ENCODE results near the gene DOP1A.

DOP1A gene, protein sequence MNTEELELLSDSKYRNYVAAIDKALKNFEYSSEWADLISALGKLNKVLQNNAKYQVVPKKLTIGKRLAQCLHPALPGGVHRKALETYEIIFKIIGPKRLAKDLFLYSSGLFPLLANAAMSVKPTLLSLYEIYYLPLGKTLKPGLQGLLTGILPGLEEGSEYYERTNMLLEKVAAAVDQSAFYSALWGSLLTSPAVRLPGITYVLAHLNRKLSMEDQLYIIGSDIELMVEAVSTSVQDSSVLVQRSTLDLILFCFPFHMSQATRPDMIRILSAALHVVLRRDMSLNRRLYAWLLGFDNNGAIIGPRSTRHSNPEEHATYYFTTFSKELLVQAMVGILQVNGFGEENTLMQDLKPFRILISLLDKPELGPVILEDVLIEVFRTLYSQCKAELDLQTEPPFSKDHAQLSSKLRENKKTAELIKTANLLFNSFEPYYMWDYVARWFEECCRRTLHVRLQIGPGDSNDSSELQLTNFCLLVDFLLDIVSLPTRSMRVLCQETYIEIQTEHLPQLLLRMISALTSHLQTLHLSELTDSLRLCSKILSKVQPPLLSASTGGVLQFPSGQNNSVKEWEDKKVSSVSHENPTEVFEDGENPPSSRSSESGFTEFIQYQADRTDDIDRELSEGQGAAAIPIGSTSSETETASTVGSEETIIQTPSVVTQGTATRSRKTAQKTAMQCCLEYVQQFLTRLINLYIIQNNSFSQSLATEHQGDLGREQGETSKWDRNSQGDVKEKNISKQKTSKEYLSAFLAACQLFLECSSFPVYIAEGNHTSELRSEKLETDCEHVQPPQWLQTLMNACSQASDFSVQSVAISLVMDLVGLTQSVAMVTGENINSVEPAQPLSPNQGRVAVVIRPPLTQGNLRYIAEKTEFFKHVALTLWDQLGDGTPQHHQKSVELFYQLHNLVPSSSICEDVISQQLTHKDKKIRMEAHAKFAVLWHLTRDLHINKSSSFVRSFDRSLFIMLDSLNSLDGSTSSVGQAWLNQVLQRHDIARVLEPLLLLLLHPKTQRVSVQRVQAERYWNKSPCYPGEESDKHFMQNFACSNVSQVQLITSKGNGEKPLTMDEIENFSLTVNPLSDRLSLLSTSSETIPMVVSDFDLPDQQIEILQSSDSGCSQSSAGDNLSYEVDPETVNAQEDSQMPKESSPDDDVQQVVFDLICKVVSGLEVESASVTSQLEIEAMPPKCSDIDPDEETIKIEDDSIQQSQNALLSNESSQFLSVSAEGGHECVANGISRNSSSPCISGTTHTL (N-terminal part only)

DNA sequence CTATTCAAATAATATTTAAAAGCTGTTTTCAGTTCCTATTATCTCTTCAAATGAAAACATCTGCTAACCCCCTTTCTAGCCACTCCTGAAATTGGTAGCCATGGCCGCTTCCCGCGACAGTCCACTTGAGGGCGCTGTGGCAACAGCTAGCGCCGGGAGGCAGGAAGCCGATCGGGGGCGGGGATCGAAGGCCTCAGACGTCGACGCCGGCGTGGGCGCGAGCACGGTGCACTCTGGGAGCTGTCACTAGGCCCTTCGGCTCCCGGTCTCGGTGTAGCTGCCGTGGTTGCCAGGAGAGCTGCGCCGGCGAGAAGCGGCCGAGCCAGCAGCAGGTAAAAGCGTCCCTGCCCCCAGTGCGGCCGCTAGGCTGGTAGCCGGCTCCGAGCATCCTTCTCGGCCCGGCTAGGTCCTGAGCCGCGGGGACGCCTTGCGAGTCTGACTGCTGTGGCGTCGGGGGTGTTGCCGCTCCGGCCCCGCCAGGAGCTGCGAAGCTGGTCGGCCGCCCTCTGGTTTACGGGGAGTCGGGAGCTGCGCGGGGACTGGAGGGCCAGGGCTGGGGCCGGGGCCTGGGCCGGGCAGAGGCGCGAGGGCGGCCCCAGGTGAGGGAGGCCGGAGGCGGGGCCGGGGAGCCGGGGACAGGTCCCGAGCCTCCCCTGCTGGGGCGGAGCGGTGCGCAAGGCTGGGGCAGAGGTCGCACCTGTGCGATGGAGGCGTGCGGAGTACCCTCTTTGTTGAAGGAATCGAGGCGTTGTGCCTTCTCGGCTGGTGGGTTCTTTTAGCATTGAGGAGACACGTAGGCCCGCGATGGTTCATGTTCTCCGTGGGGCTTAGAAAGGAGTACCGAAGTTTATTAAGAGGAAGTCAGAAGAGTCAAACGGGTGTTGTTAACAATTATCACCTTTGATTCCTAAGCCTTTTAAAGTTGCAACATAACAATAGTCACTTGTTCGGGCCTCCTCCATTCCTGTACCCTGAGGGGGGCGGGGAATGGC, at the start of gene DOP1A:
DOP1A (plus strand) TSS at position 224 of the 992 bp plus-strand sequence. CDS start 29,307 bp downstream, outside the sequence.
- DNase-seq = peak; percentile 57

DNA sequence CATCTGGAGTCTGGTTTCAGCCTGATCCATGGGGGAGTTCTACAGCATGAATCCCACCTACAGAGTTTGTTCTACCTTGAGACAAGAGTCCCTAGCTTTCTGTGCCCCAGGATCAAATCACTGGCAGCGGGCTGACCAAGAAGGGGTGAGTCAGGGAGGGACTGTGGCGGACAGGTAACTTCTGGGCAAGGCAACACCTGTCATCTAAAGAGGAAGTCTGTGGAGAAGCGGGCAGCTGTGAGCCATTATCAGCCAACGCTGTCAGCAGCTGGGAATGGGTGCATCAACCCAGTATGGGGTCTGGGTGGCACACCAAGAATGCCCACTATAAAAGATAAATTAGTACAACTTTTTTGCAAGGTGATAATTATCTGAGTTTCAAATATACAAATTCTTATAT, 47.7 kb upstream of the DOP1A start:
- DNase-seq = no peak

DNA sequence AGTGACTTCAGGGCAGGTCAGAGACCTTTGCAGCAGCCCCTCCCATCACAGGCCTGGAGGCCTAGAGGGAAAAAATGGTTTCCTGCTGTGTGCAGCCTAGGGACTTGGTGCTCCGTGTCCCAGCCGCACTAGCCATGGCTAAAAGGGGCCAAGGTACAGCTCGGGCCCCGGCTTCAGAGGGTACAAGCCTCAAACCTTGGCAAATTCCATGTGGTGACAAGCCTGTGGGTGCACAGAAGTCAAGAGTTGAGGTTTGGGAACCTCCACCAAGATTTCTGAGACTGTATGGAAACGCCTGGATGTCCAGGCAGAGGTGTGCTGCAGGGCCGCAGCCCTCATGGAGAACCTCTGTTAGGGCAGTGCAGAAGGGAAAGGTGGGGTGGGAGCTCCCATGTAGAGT, 35.8 kb upstream of the DOP1A start:
- no peak for DNase-seq

DNA sequence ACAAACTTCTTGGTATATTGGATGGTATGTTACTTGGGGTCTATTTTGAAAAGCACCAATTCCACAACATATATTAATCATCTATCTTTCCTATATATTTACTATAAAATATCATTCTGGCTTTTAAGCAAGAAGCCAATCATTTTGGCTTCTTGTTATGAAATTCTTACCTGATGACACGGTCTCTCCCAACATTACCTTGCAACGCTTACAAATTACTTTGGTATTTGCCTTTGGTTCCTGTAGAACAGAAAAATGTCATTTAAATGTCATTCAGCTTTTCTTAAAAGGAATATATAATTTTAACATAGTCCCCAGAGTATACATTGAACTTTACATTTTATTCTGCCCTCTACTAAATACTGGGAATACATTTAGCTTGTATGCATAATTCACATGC, 29.2 kb upstream of the DOP1A start:
- DNase-seq = no peak

DNA sequence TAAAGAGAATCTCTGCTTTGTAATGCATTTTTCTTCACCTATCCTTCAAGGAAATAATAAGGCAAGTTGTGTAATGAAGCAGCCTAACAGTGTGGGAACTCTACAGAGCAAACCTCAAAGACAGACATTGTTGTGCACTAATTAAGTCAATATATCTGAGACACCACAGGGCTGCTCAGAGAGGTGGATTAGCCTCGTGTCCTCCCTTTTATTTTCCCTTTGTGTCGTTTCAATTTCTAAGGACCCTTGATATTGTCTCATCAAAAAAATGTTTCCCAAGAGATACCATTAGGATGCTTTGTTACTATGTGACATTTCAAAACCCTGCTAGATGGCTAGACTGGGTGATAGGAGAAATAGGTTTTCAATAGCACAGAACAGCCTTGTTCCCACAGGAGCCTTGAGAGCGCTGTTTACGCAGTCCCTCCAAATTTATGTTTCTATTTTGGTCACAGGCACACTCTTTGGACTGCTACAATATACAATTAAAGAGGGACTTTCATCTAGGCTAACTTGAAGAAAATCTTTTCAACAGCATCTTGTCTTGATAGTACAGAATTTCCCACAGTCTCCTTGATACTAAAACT, 24.9 kb upstream of the DOP1A start:
- no peak for DNase-seq

DNA sequence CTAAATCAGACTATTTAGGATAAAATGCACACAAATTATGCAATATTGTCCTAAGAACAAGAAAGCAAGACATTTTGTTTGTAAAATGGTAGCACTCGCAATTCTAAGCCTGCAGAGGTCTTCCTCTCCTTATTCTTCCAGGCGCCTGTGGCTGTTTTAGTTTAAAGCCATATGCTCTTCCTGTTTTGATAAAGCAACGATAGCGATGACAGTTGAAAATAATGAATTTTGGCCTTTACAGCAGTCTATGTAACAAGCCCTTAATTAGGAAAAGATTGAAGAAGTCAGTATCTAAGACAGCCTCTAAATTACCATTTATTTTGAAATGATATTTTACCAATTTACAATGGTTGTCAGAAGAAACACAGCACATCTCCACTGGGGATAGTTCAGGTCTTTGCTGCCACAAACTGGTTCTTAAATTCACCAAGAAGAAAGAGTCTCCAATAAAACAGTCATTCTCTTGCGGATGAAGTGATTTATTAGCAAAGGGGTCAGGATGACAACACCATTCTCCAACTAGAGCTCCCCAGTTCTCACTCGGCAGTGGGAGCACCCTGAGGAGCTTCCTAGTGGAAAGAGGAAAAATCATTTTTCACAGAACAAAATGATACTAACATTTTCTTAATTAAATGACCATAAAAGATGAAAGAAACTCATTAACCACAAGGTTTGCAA, 23.2 kb upstream of the DOP1A start:
- no peak for DNase-seq

DNA sequence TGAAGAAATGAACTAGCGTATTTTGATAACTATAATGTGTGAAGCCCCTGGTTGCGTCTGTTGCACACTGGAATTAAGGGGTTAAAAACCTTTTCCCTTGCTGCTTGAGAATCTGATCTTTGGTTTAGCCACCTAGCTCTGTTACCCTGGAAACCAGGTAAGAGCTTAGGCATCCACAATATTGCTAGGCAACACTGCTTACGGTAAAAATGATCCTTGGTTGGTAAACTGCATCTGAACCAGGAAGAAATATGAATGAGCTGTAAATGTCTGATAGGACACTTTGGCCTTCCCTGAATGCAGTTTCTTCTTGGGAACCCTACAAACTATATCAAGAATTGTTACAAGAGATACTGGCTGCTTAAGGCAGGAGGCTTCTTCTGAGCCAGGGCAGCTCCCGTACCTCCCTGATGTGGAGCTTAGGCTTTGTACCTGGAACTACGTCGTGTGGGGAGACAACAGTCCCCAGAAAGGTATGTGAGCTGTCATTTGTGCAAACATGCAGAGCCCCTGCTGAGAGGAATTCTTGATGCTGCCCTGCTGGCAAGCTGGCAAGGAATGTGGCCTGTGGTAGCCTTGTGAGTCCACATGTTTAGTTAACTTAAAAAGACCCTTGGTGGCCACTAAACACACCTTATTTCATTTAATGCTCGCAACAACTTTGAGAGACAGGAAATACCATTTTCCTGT, 20.3 kb upstream of the DOP1A start:
- DNase-seq = no peak

DNA sequence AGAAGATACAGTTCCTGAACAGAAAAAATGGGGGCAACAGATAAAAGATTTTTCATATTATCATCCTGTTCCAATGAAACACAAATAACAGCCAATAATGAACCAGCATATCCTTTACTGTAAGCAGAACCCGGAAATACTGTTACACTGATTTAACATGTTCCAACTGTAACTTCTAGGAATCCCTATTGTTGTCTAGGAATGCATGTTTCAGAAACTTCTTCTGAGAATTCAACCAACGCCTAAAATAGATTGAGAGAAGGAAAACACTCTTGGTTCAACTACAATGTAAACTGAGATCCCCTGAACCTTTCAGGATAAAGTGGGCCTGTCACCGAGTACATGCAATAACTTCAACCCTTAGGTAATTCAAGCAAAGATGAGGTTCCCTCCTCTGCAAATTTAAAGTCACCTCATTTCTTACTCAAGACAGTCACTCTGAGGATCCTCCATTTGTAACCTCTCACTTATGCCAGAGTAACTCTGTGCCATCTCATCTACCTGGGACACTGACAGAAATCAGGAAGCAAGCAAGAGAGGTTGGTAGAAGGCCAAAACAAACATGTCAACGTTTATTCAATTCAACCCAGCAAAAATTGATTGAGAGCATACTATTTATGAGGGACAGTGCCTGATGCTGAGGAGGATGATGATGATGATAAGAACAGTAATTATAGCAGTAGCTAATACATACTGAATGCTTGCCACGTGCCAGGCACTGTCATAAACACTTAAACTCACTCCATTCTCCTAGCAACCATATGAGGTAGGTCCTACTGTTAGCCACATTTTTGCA, 15.9 kb upstream of the DOP1A start:
- no peak for DNase-seq

DNA sequence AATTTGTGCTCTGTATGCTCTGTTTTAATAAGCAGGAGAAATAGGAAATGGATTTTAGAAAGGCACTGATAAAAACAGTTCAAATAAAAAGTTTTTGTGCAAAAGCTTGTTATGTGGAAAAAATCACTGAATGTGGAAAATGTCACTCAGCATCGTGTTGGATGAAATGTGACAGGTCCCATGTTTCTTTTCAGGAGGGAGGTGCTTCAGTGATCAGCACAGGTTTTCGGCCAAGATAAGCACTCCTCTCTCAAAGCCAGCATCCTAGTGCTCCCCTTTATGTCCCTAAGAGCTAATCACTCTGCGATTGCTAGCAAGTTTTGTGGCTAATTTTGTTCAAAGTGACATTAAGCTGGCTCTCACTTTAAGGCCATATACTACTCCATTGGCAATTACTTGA, 13.8 kb upstream of the DOP1A start:
- no peak for DNase-seq

DNA sequence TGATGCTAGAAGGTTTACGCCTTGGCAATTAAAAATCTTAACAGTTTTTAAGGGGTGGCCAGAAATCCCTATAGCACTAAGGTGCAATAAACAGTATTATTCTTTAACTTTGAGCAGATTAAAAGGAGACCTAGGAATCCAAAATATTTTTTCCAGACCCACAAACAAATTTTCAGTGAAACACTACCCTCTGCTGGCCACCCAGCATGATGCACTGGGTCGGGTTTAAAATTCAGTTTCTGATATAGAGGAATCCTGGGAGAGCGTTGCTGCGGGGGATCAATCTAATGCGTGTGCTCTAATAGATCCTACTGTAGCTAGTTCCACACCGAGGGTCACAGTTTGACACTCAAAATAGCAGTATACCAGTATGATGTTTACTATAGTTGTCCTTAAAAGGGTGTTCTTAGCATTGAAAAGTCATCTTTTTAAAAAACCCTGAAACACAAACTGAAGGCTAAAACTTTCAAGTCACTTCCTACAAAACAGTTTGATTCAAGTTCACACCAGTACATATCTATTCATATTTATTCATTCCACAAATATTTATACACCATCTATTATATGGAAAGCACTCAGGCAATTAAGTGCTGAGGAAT, 12.0 kb upstream of the DOP1A start:
- DNase-seq = no peak

DNA sequence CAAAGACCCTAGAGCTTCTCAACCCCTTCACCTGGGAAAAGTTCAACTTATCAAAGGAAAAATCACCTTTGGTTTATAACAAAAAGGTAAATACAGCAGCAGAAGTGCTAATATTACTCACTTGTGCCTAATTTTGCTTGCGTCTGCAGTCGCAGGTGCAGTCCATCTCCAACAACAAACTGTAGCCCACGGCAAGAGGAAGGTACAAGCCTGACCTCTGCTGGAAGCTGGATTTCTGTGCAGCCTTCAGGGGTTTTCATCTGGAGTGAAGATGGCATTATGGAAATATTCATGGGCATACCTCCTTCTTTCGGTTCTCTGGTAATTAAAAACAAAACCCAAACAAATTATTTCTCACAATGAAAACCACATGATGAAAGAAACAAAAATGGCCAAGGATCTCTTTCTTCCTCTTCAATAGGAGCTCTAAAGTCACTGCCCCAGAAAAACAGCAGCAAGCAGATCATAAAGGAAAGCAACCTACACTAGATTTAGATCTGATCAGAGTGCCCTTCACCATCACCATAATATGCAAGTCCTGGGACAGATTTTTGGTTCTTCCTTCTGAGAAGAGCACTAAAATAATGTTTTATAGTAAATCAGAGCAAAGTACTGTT, 9.7 kb upstream of the DOP1A start:
- no peak for DNase-seq

DNA sequence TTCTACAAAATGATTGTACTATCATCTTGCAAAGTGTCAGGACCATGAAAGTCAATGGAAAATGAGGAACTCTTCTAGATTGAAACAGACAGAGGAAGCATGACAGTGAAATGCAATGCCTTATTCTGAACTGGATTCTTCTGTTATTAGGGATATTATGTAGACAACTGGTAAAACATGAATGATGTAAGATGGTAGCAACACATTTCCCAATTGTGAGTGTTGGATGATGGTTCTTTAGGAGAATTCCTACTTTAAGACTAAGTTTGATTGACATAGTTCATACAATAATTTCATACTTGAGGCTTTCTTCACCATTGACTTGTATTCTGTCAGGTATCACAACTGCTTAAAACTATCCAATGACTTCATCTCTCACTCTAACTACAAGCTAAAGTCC, 6.3 kb upstream of the DOP1A start:
- no peak for DNase-seq

DNA sequence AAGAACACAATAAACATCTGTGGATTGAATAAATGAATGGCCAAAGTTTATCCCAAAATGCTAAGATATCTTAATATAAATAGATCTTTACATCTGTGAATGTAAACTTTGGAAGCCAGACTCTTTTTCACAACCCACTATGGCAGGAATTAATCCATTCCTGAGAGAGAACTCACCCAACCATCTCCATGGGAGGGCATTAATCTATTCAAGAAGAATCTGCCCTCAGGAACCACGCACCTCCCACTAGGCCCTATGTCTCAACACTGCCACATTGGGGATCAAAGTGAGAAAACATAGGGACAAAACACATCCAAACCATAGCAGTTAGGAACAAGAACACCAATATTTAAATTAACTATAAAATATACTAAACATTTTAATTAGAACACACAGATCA, 5.2 kb upstream of the DOP1A start:
- DNase-seq = no peak

DNA sequence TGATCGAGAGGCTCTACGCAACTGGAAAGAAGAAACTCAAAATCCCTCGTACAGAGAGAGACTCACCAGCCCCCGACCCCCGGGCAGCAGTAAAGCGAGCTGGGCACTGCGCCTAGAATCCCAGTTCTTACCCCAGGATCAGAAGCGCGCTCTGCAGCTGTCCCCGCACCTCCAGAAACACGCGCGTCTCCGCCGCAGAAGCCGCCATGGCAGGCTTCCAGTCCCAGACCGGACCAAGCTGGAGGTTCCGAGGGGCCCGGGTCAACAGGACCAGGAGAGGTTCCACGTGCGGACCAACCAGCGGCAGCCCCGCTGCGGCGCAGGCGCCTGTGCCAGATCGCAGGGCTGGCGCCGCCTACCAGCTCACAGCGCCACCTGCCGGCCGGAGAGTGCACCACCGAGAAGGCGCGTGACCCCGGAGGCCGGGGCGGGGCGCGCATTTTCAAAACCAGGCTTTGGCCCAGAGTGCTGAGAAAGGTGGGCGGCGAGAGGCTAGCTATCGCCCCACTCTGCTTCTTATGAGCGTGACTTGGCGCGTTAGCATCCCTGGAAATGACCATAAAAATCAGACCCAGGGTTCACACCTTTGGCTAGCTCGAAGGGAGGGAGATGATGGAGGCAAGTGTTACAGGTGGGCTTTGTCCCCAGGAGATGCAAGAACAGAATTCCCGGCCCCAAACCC, 1.8 kb upstream of the DOP1A start, which contains the start of gene UBE3D:
UBE3D (minus strand) TSS at position 331 of the 682 bp plus-strand sequence; CDS start at position 208, 123 bp downstream.
- peak; percentile 19 for DNase-seq

DNA sequence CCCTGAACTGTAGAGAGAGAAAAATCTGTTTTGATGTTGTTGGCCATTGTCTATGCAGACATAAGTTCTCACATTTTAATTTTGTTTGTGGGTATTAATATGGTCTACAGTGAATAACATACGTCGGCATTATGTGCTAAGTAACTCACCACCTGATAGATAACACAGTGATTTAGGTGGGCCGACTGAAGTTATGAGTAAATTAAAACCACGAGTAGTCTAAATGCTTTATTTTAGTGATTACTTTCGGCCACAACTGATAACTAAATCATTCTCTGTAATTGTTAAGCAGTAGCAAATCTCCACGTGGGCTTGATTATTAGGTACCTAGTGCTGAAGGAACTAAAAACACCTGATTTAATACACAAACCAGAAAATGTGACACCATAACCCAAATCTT, 1.1 kb downstream of the DOP1A start:
- DNase-seq = no peak

DNA sequence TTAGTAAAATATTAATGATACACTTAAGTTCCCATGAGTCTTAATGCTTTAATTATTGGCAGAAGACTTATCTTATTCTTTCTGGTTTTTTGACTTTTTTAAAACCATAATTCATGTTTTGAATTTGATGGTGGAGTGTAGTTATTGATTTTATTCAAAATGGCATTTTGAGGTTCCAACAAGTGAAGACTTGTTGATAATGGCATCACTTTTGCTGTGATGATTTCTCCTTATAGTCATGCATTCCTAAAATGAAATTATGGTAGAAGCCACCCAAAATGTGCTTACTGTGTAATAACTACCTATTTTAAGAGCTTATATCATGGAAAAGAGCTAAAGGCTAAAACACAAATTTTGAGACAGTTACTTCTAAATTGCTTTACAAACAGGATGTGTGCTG, 2.2 kb downstream of the DOP1A start:
- DNase-seq = no peak

DNA sequence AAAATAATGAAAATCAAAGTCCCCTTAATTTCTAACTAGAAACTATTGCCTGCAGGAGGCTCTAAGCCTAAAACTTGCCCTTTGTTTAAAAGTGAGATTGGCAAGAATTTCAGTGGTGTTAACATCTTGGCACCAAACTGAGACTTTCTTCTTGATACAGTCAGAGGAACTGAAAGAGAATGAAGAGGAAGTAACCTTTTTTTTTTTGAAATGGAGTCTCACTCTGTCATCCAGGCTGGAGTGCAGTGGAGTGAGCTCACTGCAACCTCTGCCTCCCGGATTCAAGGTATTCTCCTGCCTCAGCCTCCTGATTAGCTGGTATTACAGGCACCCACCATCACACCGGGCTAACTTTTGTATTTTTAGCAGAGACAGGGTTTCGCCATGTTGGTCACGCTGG, 3.6 kb downstream of the DOP1A start:
- DNase-seq = no peak

DNA sequence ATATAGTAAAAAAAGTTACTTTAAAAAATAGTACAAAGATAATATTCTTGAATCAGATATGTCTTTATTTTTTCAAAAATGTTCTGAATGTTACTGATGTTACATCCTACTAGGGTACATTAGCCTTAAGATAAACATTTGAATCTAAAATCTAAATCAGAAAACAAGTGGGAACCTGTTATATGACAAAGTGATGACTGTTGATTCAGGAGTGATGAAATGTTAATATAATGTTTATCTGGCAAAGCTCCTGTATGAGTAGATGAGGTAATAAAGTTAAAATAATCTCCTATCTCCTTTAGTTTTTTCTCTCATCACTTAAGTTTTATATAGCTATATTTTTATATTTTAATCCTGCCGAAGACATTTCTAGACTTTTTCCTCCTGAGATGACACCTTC, 4.2 kb downstream of the DOP1A start:
- no peak for DNase-seq

Measured in cortex of kidney (tissue), 1 donor.